Endothelial cell (in vitro differentiated cells): ENCODE results near the gene DNAH8. TPM values are rescaled to one million over a fixed set of nuclear protein-coding genes. Genes with fewer than 3 reads are reported as not detected.

ENCODE experiments used
- DNase-seq: peaks from one replicate; pipeline ENCODE4 v3.0.0; 2021; ENCODE audit warnings: low spot score
- H3K27ac Mint-ChIP-seq: one replicate; pipeline ENCODE4 v1.8.0; 2021; ENCODE audit warnings: mixed read lengths, inconsistent platforms; ENCODE audit not compliant: unreplicated experiment
- H3K27me3 Mint-ChIP-seq: one replicate; pipeline ENCODE4 v1.8.0; 2021; ENCODE audit warnings: mild to moderate bottlenecking, moderate library complexity, mixed read lengths, inconsistent platforms; ENCODE audit not compliant: unreplicated experiment
- H3K36me3 Mint-ChIP-seq: one replicate; pipeline ENCODE4 v1.8.0; 2021; ENCODE audit warnings: mild to moderate bottlenecking, low read depth, mixed read lengths, inconsistent platforms; ENCODE audit not compliant: unreplicated experiment
- H3K4me1 Mint-ChIP-seq: one replicate; pipeline ENCODE4 v1.8.0; 2021; ENCODE audit warnings: mild to moderate bottlenecking, mixed read lengths, inconsistent platforms; ENCODE audit not compliant: unreplicated experiment
- H3K4me3 Mint-ChIP-seq: one replicate; pipeline ENCODE4 v1.8.0; 2021; ENCODE audit warnings: mild to moderate bottlenecking, mixed read lengths, inconsistent platforms; ENCODE audit not compliant: unreplicated experiment
- H3K9me3 Mint-ChIP-seq: one replicate; pipeline ENCODE4 v1.8.0; 2021; ENCODE audit warnings: mixed read lengths, inconsistent platforms; ENCODE audit not compliant: unreplicated experiment
- total RNA-seq: library from RNA; stranded (reverse); fragmentation: NEBNext Ultra II Directional; extraction: Animal tissue kit (Norgen Biotek cat#: 25700); gene quantifications from one replicate; pipeline ENCODE4 v1.2.1, GENCODE V29; 2021; ENCODE audit not compliant: unreplicated experiment
- TF ChIP-seq, protein P1 (sequence below): fragments of 200-600 bp; sonication (generic); IDR thresholded peaks from one replicate; pipeline ENCODE4 v1.5.0; 2021; ENCODE audit warnings: antibody characterized with exemption; ENCODE audit not compliant: unreplicated experiment

DNAH8 gene
- total RNA-seq, 1 donor from 2014 or later = 0.05 TPM

DNA sequence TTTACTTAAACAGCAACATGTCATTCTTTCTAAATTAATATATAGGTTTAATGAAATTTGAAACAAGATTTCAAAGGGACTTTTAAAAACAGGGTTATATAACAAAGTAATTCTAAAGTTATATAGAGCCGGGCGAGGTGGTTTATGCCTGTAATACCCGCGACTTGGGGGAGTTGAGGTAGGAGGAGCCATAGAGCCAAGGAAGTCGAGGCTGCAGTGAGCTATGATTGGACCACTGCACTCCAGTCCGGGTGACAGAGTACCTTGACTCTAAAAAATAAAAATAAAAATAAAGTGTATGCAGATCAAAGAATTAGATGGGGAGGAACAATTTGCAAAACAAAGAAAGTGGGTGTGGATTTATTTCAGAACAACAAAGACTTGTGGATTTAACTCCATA is 182.4 kb downstream of the DNAH8 start:
- no peaks in the 10 kb centered on the region for H3K36me3 Mint-ChIP-seq
- TF ChIP-seq, protein P1, sequence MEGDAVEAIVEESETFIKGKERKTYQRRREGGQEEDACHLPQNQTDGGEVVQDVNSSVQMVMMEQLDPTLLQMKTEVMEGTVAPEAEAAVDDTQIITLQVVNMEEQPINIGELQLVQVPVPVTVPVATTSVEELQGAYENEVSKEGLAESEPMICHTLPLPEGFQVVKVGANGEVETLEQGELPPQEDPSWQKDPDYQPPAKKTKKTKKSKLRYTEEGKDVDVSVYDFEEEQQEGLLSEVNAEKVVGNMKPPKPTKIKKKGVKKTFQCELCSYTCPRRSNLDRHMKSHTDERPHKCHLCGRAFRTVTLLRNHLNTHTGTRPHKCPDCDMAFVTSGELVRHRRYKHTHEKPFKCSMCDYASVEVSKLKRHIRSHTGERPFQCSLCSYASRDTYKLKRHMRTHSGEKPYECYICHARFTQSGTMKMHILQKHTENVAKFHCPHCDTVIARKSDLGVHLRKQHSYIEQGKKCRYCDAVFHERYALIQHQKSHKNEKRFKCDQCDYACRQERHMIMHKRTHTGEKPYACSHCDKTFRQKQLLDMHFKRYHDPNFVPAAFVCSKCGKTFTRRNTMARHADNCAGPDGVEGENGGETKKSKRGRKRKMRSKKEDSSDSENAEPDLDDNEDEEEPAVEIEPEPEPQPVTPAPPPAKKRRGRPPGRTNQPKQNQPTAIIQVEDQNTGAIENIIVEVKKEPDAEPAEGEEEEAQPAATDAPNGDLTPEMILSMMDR = no peak
- H3K4me3 Mint-ChIP-seq = no peak overlapping the region
- no peaks in the 10 kb centered on the region for H3K4me1 Mint-ChIP-seq
- H3K9me3 Mint-ChIP-seq = no peaks in the 10 kb centered on the region
- no peak for DNase-seq
- H3K27me3 Mint-ChIP-seq = no peaks in the 10 kb centered on the region
- no peak overlapping the region for H3K27ac Mint-ChIP-seq

- no peak for DNase-seq
- Mint-ChIP-seq H3K36me3 (no peaks in the 10 kb centered on the region), H3K4me1 (no peaks in the 10 kb centered on the region), H3K27me3 (no peaks in the 10 kb centered on the region), H3K9me3 (no peaks in the 10 kb centered on the region), H3K27ac (no peak overlapping the region), H3K4me3 (no peak overlapping the region)
- TF ChIP-seq, protein P1 = no peak
Measured at GRCh38 chr6:38901802-38902522, 186.9 kb downstream of the DNAH8 start.

DNA sequence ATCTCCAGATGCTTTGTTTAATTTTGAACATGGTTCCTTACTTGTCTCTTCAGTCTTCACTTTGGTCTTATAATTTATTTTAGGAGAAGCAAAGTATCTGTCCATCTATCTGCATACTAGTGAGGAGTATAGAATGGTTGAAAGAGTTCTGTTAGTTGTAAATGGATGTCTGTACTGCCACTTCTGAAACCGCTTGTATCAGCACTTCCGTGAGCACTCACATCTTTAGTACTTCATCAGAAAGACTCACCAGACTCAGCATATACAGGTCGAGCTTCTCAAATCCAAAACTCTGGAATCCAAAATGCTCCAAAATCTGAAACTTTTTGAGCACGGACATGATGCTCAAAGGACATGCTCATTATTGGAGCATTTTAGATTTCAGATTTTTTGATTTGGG is 191.5 kb downstream of the DNAH8 start:
- Mint-ChIP-seq H3K4me3 (no peak overlapping the region), H3K27ac (no peak overlapping the region), H3K4me1 (peaks cover 2% of the 10 kb centered on the region)

DNA sequence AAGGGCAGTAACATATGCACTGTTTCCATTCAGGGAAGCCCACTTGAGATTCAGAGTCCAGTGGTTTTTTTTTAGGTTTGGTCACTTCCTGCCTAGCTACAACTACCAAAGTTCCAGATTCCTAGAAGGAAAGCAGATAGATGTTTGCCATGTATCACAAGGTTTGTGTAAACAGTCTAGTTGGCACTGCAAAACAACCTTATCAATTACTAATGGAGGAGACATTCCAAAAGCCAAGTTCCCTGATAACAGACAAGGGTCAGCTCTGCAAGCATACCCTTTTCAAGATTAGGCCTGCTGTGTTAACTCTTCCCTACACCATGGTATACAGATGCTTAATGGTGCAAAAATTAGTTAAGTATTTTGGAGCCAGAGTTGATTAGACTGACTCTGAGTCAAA is 192.2 kb downstream of the DNAH8 start:
- Mint-ChIP-seq H3K4me3 (no peak overlapping the region), H3K36me3 (no peaks in the 10 kb centered on the region), H3K9me3 (no peaks in the 10 kb centered on the region), H3K27ac (no peak overlapping the region), H3K27me3 (no peaks in the 10 kb centered on the region), H3K4me1 (peaks cover 2% of the 10 kb centered on the region)
- TF ChIP-seq, protein P1 = no peak
- no peak for DNase-seq

More for the DNA sequence above, 191.5 kb downstream of the DNAH8 start:
- Mint-ChIP-seq H3K27me3 (no peaks in the 10 kb centered on the region), H3K9me3 (no peaks in the 10 kb centered on the region), H3K36me3 (no peaks in the 10 kb centered on the region)
- no peak for DNase-seq
- TF ChIP-seq, protein P1 = no peak

- Mint-ChIP-seq H3K4me1 (peaks cover 2% of the 10 kb centered on the region), H3K4me3 (no peak overlapping the region), H3K36me3 (no peaks in the 10 kb centered on the region), H3K27ac (no peak overlapping the region), H3K9me3 (no peaks in the 10 kb centered on the region), H3K27me3 (peaks cover 2% of the 10 kb centered on the region)
- TF ChIP-seq, protein P1 = no peak
- no peak for DNase-seq
Measured at GRCh38 chr6:38909015-38909730, 194.1 kb downstream of the DNAH8 start.
